Cardiac muscle cell (in vitro differentiated cells and primary cell): ENCODE results near the gene WAC. TPM values are rescaled to one million over a fixed set of nuclear protein-coding genes. Genes with fewer than 3 reads are reported as not detected.

Experiments
- DNase-seq, 2 donors: peaks; one replicate each; pipeline versions ENCODE4 v3.0.0 to v3.0.0-alpha.2; 2010 to 2017; ENCODE audit warnings: low read depth in 1 of 2, low spot score in 1 of 2
- H3K27ac ChIP-seq: fragments of 200-600 bp; sonication (generic); 2 replicates; pipeline ENCODE4 v1.5.1; 2016
- H3K27me3 ChIP-seq: fragments of 200-600 bp; sonication (generic); 2 replicates; pipeline ENCODE4 v1.6.0; 2016; ENCODE audit warnings: control low read depth
- H3K36me3 ChIP-seq: fragments of 200-600 bp; sonication (generic); 2 replicates; pipeline ENCODE4 v1.5.1; 2016; ENCODE audit warnings: control low read depth
- H3K4me1 ChIP-seq: fragments of 200-600 bp; sonication (generic); 2 replicates; pipeline ENCODE4 v1.8.1; 2017; ENCODE audit warnings: low read depth, mild to moderate bottlenecking, mixed run types
- H3K4me3 ChIP-seq: fragments of 200-600 bp; sonication (generic); 2 replicates; pipeline ENCODE4 v1.5.1; 2016; ENCODE audit warnings: mild to moderate bottlenecking
- H3K9me3 ChIP-seq: fragments of 200-600 bp; sonication (generic); 2 replicates; pipeline ENCODE4 v1.5.1; 2017; ENCODE audit warnings: low read depth, mild to moderate bottlenecking, control low read depth
- CTCF ChIP-seq: IDR thresholded peaks from 2 replicates; pipeline ENCODE4 v1.5.1; 2012; ENCODE audit warnings: low read depth, mild to moderate bottlenecking, low read length
- polyA plus RNA-seq: library from polyadenylated mRNA; unstranded; fragments of >200 nt; fragmentation: Nextera tagmentation; extraction: Ambion mirVana; gene quantifications from 2 replicates; pipeline ENCODE4 v1.2.1, GENCODE V29; 2016
- total RNA-seq: library from RNA; depleted of rRNA; stranded (reverse); fragments of >200 nt; gene quantifications from 2 replicates; pipeline ENCODE4 v1.2.3, GENCODE V29; 2016

WAC gene
- total and polyA plus RNA-seq, 2 experiments from 2014 or later, result 72.2 to 141 TPM

DNA sequence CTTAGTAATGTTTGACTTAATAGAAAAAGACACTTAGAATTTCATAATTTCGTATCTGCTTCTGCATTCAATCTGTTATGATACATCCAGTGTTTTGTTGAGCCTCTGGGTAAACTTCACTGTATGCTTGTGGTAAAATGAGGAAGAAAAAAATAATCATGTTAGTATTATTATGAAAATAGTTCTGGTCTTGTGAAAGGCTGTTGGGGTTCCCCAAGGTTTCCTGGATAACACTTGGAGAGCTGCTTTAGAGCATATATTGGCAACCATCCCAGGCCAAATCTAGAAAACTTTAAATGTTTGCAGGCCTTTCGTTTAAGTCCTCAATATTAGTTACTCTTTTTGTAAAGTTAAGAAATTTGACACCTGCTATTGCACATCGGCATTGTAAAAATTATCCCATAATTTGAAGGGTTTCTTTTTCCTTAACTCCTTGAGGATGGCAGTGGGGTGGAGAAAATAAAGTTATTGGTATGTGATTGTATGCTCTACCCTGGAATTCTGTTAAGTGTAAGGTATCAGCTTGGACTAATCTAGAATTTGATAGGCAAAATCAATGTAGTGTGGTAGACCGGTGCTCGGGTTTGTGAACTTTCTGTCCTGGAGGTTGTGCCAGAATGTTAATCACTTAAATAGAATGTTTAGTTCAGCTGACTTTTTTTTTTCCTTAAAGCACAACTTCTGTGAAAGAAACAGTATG, 54.5 kb downstream of the WAC start:
- Histone ChIP-seq H3K36me3 (peaks cover 55% of the 10 kb centered on the region), H3K27ac (peak overlapping the region; percentile 57), H3K4me3 (no peak overlapping the region), H3K4me1 (peaks cover 19% of the 10 kb centered on the region), H3K27me3 (no peaks in the 10 kb centered on the region), H3K9me3 (no peaks in the 10 kb centered on the region)
- DNase-seq, result peak in 1 of 2 donors; percentile 61
- TF ChIP-seq CTCF, result no peak

DNA sequence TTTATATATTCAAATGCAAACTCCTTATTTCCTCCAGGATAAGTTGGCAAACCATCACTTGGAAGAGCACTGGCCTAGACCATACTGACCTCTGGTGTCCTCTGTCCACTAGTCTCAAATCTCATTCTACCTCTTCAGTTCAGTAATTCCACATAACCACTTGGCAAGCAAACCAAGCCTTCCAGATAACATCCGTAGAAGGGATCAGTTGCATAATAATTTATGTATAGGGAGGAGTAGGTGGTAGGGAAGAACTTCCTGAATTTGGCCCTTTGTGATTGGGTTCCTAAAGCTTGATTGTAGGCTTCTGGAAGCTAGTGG, 55.0 kb downstream of the WAC start:
- DNase-seq, result peak; percentile 45 to 86
- Histone ChIP-seq H3K36me3 (peaks cover 59% of the 10 kb centered on the region), H3K27me3 (no peaks in the 10 kb centered on the region), H3K4me3 (no peak overlapping the region), H3K4me1 (peaks cover 14% of the 10 kb centered on the region), H3K9me3 (no peaks in the 10 kb centered on the region), H3K27ac (peak overlapping the region; percentile 57)
- TF ChIP-seq CTCF, result peak; percentile 29

DNA sequence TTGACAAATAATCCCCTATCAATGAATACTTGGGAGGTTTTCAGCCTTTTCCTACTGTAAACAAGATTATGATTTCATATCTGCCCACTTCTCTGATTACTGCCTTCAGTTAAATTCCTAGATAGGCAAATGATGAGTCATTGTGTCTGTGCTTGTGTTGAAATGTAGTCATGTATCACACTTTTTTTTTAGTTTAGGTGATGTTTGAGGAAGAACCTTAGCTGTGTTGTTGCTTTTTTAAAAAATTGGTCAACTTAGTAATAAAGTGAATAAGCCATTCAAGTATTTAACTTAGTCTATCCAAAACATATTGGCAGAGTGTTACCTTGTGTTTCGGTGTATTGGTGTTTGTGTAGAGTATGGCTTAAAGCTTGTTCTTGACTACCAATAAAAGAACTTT, 60.0 kb downstream of the WAC start:
- no peaks in the 10 kb centered on the region for H3K9me3 ChIP-seq
- peak in 1 of 2 donors; percentile 58 for DNase-seq
- TF ChIP-seq CTCF, result no peak
- H3K27ac ChIP-seq, result peak overlapping the region; percentile 76
- peaks cover 23% of the 10 kb centered on the region for H3K4me1 ChIP-seq
- no peaks in the 10 kb centered on the region for H3K27me3 ChIP-seq
- H3K36me3 ChIP-seq, result peaks cover 59% of the 10 kb centered on the region
- no peak overlapping the region for H3K4me3 ChIP-seq

GRCh38 chr10:28593811-28594210, 60.9 kb downstream of the WAC start:
- DNase-seq, result peak in 1 of 2 donors; percentile 40
- no peak for TF ChIP-seq CTCF
- Histone ChIP-seq H3K4me3 (no peak overlapping the region), H3K9me3 (no peaks in the 10 kb centered on the region), H3K4me1 (peaks cover 22% of the 10 kb centered on the region), H3K27me3 (no peaks in the 10 kb centered on the region), H3K36me3 (peaks cover 58% of the 10 kb centered on the region), H3K27ac (peak overlapping the region; percentile 76)

DNA sequence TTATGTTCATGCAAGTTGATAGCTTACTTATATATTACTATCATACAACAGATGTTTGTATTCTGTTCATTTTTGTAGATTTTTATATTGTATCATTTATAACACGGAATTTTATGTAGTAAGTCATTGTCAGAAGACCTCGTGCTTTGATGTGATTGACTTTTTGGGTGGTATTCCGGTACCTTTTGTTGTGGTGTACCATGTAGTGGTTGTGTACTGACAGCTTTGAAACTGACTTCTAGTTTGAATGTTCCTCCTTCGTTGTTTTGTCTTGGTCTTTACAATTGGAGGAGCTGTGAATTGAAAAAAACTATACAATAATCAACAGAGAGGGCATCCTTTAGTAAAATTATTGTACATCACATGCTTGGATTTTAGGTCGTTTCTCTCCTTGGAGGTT, 61.5 kb downstream of the WAC start:
- Histone ChIP-seq H3K27ac (peak overlapping the region; percentile 76), H3K4me1 (peaks cover 22% of the 10 kb centered on the region), H3K4me3 (no peak overlapping the region), H3K27me3 (no peaks in the 10 kb centered on the region), H3K36me3 (peaks cover 52% of the 10 kb centered on the region), H3K9me3 (no peaks in the 10 kb centered on the region)
- no peak for DNase-seq
- TF ChIP-seq CTCF, result no peak

- Histone ChIP-seq H3K9me3 (no peaks in the 10 kb centered on the region), H3K27ac (peak overlapping the region; percentile 76), H3K4me3 (no peak overlapping the region), H3K27me3 (no peaks in the 10 kb centered on the region), H3K36me3 (peaks cover 43% of the 10 kb centered on the region), H3K4me1 (peaks cover 22% of the 10 kb centered on the region)
- no peak for TF ChIP-seq CTCF
- DNase-seq, result peak; percentile 25 to 33
Measured at GRCh38 chr10:28595613-28596012, 62.7 kb downstream of the WAC start.
